Measurements from ENCODE around the gene CBLL2. TPM values are rescaled to one million over a fixed set of nuclear protein-coding genes. Genes with fewer than 3 reads are reported as not detected.

CBLL2 gene
- total RNA-seq, 1 donor from 2014 or later = not detected

GRCh38 chrX:22296871-22297270 lies 24.2 kb downstream of the CBLL2 start:
- Mint-ChIP-seq H3K36me3 (no peaks in the 10 kb centered on the region), H3K9me3 (no peaks in the 10 kb centered on the region), H3K27me3 (no peaks in the 10 kb centered on the region), H3K27ac (no peak overlapping the region), H3K4me1 (ENCODE audit: unreplicated experiment) (peaks cover 12% of the 10 kb centered on the region), H3K4me3 (no peak overlapping the region)
- DNase-seq (ENCODE audit: extremely low spot score, unreplicated experiment) = no peak
- no peak for TF ChIP-seq CTCF (conservative IDR thresholded peaks at IDR 0.05)

DNA sequence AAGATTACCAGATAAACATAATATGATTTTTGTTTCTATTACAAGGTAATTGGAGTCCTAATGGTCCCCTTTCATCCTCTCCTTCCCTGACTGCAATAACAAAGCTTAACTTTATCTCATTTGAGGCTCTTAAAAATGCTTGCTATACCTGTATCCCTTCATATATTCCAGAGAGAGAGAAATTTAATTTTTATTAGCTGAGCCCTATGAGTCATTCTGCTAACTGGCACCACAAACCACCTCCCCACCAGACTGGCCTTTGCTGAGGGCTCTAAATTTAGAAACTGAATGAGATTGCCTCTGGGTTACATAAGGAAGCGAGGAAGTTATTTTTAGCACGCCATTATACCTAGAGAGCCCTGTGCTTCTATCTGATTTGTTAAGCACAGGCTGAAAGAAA lies 27.4 kb downstream of the CBLL2 start:
- H3K27ac Mint-ChIP-seq = peak overlapping the region; percentile 12
- peaks cover 12% of the 10 kb centered on the region for H3K4me1 Mint-ChIP-seq (ENCODE audit: unreplicated experiment)
- no peaks in the 10 kb centered on the region for H3K36me3 Mint-ChIP-seq
- H3K27me3 Mint-ChIP-seq = no peaks in the 10 kb centered on the region
- no peaks in the 10 kb centered on the region for H3K9me3 Mint-ChIP-seq
- TF ChIP-seq CTCF (conservative IDR thresholded peaks at IDR 0.05) = no peak
- no peak for DNase-seq (ENCODE audit: extremely low spot score, unreplicated experiment)
- no peak overlapping the region for H3K4me3 Mint-ChIP-seq

DNA sequence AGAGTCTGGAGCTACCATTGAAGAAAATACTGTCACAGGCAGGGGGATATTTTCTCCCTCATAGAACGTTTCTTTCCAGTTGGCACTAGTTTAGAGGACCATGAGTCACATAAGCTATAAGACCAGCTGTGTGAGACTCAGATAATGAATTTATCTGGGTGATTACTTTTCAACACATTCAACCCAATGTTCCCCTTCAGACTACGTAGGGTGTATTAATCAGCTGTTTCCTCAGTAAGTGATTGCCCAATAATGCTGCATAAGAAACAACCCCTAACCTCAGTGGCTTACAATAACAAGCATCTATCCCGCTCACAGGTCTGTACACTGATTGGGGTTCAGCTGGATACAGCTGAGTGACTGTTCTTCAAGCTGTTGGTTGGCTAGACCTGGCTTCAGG lies 38.1 kb downstream of the CBLL2 start:
- no peak overlapping the region for H3K4me3 Mint-ChIP-seq
- no peaks in the 10 kb centered on the region for H3K9me3 Mint-ChIP-seq
- no peaks in the 10 kb centered on the region for H3K36me3 Mint-ChIP-seq
- no peak overlapping the region for H3K27ac Mint-ChIP-seq
- H3K4me1 Mint-ChIP-seq (ENCODE audit: unreplicated experiment) = no peaks in the 10 kb centered on the region
- TF ChIP-seq CTCF (conservative IDR thresholded peaks at IDR 0.05) = no peak
- H3K27me3 Mint-ChIP-seq = no peaks in the 10 kb centered on the region
- DNase-seq (ENCODE audit: extremely low spot score, unreplicated experiment) = no peak

GRCh38 chrX:22313766-22314165 lies 41.1 kb downstream of the CBLL2 start:
- TF ChIP-seq CTCF (conservative IDR thresholded peaks at IDR 0.05) = no peak
- Mint-ChIP-seq H3K27ac (no peak overlapping the region), H3K4me1 (ENCODE audit: unreplicated experiment) (no peaks in the 10 kb centered on the region), H3K4me3 (no peak overlapping the region), H3K27me3 (no peaks in the 10 kb centered on the region), H3K9me3 (no peaks in the 10 kb centered on the region), H3K36me3 (no peaks in the 10 kb centered on the region)
- DNase-seq (ENCODE audit: extremely low spot score, unreplicated experiment) = no peak

DNA sequence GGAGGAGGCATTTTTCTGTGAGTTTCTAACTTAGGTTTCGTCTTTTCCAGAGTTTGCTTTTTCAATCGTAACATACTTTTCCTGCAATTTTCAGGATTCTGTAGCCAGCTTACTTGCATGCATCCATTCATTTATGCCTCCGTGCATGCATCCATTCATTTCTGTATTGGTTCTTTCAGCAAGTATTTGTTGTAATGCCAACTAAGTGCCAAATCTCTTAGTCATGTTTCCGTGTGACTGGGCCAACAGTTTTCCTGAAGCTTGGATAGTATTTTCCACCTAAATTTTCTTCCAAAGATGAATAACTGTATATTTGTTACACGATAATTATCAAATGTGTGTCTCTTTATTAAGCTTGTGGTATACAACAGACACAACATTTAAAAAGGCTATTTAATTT lies 41.5 kb downstream of the CBLL2 start:
- Mint-ChIP-seq H3K4me3 (no peak overlapping the region), H3K9me3 (no peaks in the 10 kb centered on the region), H3K36me3 (no peaks in the 10 kb centered on the region), H3K27me3 (no peaks in the 10 kb centered on the region), H3K4me1 (ENCODE audit: unreplicated experiment) (no peaks in the 10 kb centered on the region), H3K27ac (no peak overlapping the region)
- no peak for DNase-seq (ENCODE audit: extremely low spot score, unreplicated experiment)
- TF ChIP-seq CTCF (conservative IDR thresholded peaks at IDR 0.05) = no peak

GRCh38 chrX:22314692-22315091 lies 42.0 kb downstream of the CBLL2 start:
- H3K36me3 Mint-ChIP-seq = no peaks in the 10 kb centered on the region
- no peak overlapping the region for H3K4me3 Mint-ChIP-seq
- no peak for TF ChIP-seq CTCF (conservative IDR thresholded peaks at IDR 0.05)
- no peaks in the 10 kb centered on the region for H3K4me1 Mint-ChIP-seq (ENCODE audit: unreplicated experiment)
- H3K27ac Mint-ChIP-seq = no peak overlapping the region
- H3K9me3 Mint-ChIP-seq = no peaks in the 10 kb centered on the region
- no peaks in the 10 kb centered on the region for H3K27me3 Mint-ChIP-seq
- DNase-seq (ENCODE audit: extremely low spot score, unreplicated experiment) = no peak
